H9 (cell line): ENCODE measurements around the gene EPHB3. TPM values are rescaled to one million over a fixed set of nuclear protein-coding genes. Genes with fewer than 3 reads are reported as not detected.
A peak's percentile ranks its signal among the peaks of the same experiment; 100 is the strongest.

ENCODE experiments used
- DNase-seq: peaks from one replicate; pipeline ENCODE4 v3.0.0-alpha.2; 2017
- H2AFZ ChIP-seq: one replicate; pipeline ENCODE4 v1.6.1; 2013; ENCODE audit warnings: mild to moderate bottlenecking, low read length, control low read depth, moderate library complexity
- H2AK5ac ChIP-seq: 2 replicates; pipeline ENCODE4 v1.6.1; 2013; ENCODE audit warnings: low read length, control low read depth, mixed read lengths; ENCODE audit not compliant: insufficient read length
- H2BK120ac ChIP-seq: one replicate; pipeline ENCODE4 v1.6.1; 2013; ENCODE audit warnings: low read depth, mild to moderate bottlenecking, low read length, control low read depth, inconsistent platforms; ENCODE audit not compliant: poor library complexity, severe bottlenecking
- H2BK12ac ChIP-seq: 2 replicates; pipeline ENCODE4 v1.6.1; 2013; ENCODE audit warnings: low read length, control low read depth, mixed read lengths, low read depth; ENCODE audit not compliant: insufficient read length
- H2BK15ac ChIP-seq: 2 replicates; pipeline ENCODE4 v1.6.1; 2013; ENCODE audit warnings: low read depth, low read length, control low read depth
- H2BK20ac ChIP-seq: one replicate; pipeline ENCODE4 v1.6.1; 2013; ENCODE audit warnings: low read depth, mild to moderate bottlenecking, low read length, control low read depth, inconsistent platforms; ENCODE audit not compliant: poor library complexity, severe bottlenecking
- H2BK5ac ChIP-seq: 2 replicates; pipeline ENCODE4 v1.6.1; 2013; ENCODE audit warnings: low read length, control low read depth, mixed read lengths; ENCODE audit not compliant: insufficient read length
- H3K14ac ChIP-seq: 2 replicates; pipeline ENCODE4 v1.6.1; 2013; ENCODE audit warnings: low read length, control low read depth; ENCODE audit not compliant: insufficient read depth
- H3K18ac ChIP-seq: 2 replicates; pipeline ENCODE4 v1.6.1; 2013; ENCODE audit warnings: low read depth, mild to moderate bottlenecking, mixed read lengths, low read length, control low read depth; ENCODE audit not compliant: insufficient read length
- H3K23ac ChIP-seq: 2 replicates; pipeline ENCODE4 v1.6.1; 2013; ENCODE audit warnings: low read length, control low read depth, mixed read lengths, low read depth; ENCODE audit not compliant: insufficient read length
- H3K23me2 ChIP-seq: 2 replicates; pipeline ENCODE4 v1.6.1; 2013; ENCODE audit warnings: low read depth, mild to moderate bottlenecking, mixed read lengths, low read length, control low read depth; ENCODE audit not compliant: insufficient read length, poor library complexity, severe bottlenecking
- H3K27ac ChIP-seq: 2 replicates; pipeline ENCODE4 v1.5.1; 2013; ENCODE audit warnings: low read length, control low read depth, mixed read lengths, low read depth; ENCODE audit not compliant: insufficient read length
- H3K27me3 ChIP-seq: 2 replicates; pipeline ENCODE4 v1.6.1; 2013; ENCODE audit warnings: low read length, control low read depth, inconsistent platforms; ENCODE audit not compliant: insufficient read depth
- H3K4ac ChIP-seq: 2 replicates; pipeline ENCODE4 v1.6.1; 2013; ENCODE audit warnings: low read depth, mild to moderate bottlenecking, control low read depth, inconsistent platforms, low read length, moderate library complexity
- H3K4me1 ChIP-seq: 2 replicates; pipeline ENCODE4 v1.6.1; 2013; ENCODE audit warnings: low read length, control low read depth, inconsistent platforms; ENCODE audit not compliant: insufficient read depth
- H3K4me2 ChIP-seq: 2 replicates; pipeline ENCODE4 v1.6.1; 2013; ENCODE audit warnings: low read length, control low read depth, mixed read lengths; ENCODE audit not compliant: insufficient read length, insufficient read depth
- H3K56ac ChIP-seq: 2 replicates; pipeline ENCODE4 v1.6.1; 2013; ENCODE audit warnings: low read depth, mild to moderate bottlenecking, mixed read lengths, low read length, control low read depth; ENCODE audit not compliant: insufficient read length
- H3K79me1 ChIP-seq: 2 replicates; pipeline ENCODE4 v1.6.1; 2013; ENCODE audit warnings: low read depth, mild to moderate bottlenecking, moderate library complexity, low read length, control low read depth, inconsistent platforms; ENCODE audit not compliant: insufficient read depth, poor library complexity, severe bottlenecking
- H3K79me2 ChIP-seq: 2 replicates; pipeline ENCODE4 v1.6.1; 2013; ENCODE audit warnings: low read length, control low read depth, inconsistent platforms; ENCODE audit not compliant: insufficient read depth
- H3K9ac ChIP-seq: 2 replicates; pipeline ENCODE4 v1.6.1; 2013; ENCODE audit warnings: low read length, control low read depth, mixed read lengths; ENCODE audit not compliant: insufficient read length; ENCODE audit errors: extremely low read depth
- H3K9me3 ChIP-seq: one replicate; pipeline ENCODE4 v1.6.1; 2013; ENCODE audit warnings: low read depth, low read length, inconsistent platforms; ENCODE audit not compliant: control insufficient read depth
- H3T11ph ChIP-seq: one replicate; pipeline ENCODE4 v1.6.1; 2013; ENCODE audit warnings: mild to moderate bottlenecking, low read length, control low read depth, inconsistent platforms
- H4K20me1 ChIP-seq: one replicate; pipeline ENCODE4 v1.6.1; 2013; ENCODE audit not compliant: control insufficient read depth, insufficient read length, insufficient read depth
- H4K5ac ChIP-seq: 2 replicates; pipeline ENCODE4 v1.6.1; 2013; ENCODE audit warnings: low read depth, mild to moderate bottlenecking, mixed read lengths, low read length, control low read depth; ENCODE audit not compliant: insufficient read length
- H4K8ac ChIP-seq: replicated peaks from 2 replicates; pipeline ENCODE4 v1.6.1; 2013; ENCODE audit warnings: low read length, control low read depth, mixed read lengths, low read depth; ENCODE audit not compliant: insufficient read length
- H4K91ac ChIP-seq: 2 replicates; pipeline ENCODE4 v1.6.1; 2013; ENCODE audit warnings: low read depth, mild to moderate bottlenecking, moderate library complexity, mixed read lengths, low read length, control low read depth; ENCODE audit not compliant: insufficient read length
- H3K27ac Mint-ChIP-seq, 3 experiments: 2 replicates in 2 of 3; 3 replicates in 1 of 3; pipeline ENCODE4 v1.8.0; 2020 to 2021; ENCODE audit warnings: mixed read lengths in 3 of 3, mild to moderate bottlenecking in 1 of 3, moderate library complexity in 1 of 3
- H3K27me3 Mint-ChIP-seq: 2 replicates; pipeline ENCODE4 v1.8.0; 2021; ENCODE audit warnings: low read depth, mild to moderate bottlenecking, moderate library complexity, mixed read lengths
- H3K36me3 Mint-ChIP-seq, 3 experiments: 2 replicates in 2 of 3; 3 replicates in 1 of 3; pipeline ENCODE4 v1.8.0; 2020 to 2021; ENCODE audit warnings: low read depth in 3 of 3, mixed read lengths in 3 of 3; ENCODE audit not compliant: insufficient read depth in 1 of 3
- H3K4me1 Mint-ChIP-seq, 2 experiments: 2 replicates each; pipeline ENCODE4 v1.8.0; 2020; ENCODE audit warnings: mixed read lengths in 2 of 2
- H3K4me3 Mint-ChIP-seq, 2 experiments: 2 replicates in 1 of 2; 3 replicates in 1 of 2; pipeline ENCODE4 v1.8.0; 2020 to 2021; ENCODE audit warnings: mild to moderate bottlenecking in 2 of 2, mixed read lengths in 2 of 2, moderate library complexity in 1 of 2
- H3K9me3 Mint-ChIP-seq, 2 experiments: 2 replicates in 1 of 2; 3 replicates in 1 of 2; pipeline ENCODE4 v1.8.0; 2020; ENCODE audit warnings: mild to moderate bottlenecking in 2 of 2, mixed read lengths in 2 of 2, moderate library complexity in 1 of 2
- WGBS: extraction: QIAGEN DNeasy Blood & Tissue Kit; methylation state at CpG from one replicate; pipeline ENCODE4 v1.1.7; 2013; ENCODE audit warnings: missing lambda C conversion rate, low lambda C conversion rate, mixed read lengths; ENCODE audit not compliant: insufficient read length; ENCODE audit errors: extremely low coverage; 5-methylcytosine and 5-hydroxymethylcytosine counted together
- total RNA-seq: library from RNA; stranded (reverse); gene quantifications from 2 replicates; pipeline ENCODE4 v1.2.1, GENCODE V29; 2021
- TF ChIP-seq, protein P1 (sequence below): fragments of 200-600 bp; sonication (generic); conservative IDR thresholded peaks from 3 replicates; pipeline ENCODE4 v1.8.0; 2021; ENCODE audit warnings: antibody characterized with exemption, mild to moderate bottlenecking

EPHB3 gene
- total RNA-seq, 1 experiment from 2014 or later, result 1.0 TPM

DNA sequence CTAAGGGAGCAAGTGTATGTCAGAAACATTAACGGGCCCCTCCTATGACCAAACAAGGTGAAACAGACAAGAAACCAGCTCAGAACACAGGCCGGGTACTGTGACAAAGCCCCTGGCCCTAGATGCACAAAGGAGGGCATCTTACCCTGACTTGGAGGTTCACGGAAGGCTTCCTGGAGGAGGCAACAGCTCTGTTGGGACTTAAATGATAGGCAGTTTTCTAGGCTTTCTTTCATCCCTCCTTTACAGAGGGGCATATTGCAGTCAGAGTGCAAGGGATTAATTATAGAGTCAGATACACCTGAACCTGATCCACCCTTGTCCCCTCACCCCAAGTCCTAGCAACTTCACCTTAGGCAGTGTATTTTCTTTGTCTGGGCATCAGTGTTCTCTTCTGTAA lies 8.4 kb downstream of the EPHB3 start:
- no peak overlapping the region for H3T11ph ChIP-seq
- H3K4ac ChIP-seq, result no peak overlapping the region
- no peak overlapping the region for H3K14ac ChIP-seq
- no peak overlapping the region for H3K27ac Mint-ChIP-seq
- peaks cover 5% of the 10 kb centered on the region; the same call in 1 of the 2 replicates for H3K4me1 ChIP-seq
- H3K36me3 Mint-ChIP-seq, result no peaks in the 10 kb centered on the region; a peak in 1 of 7 replicates
- H3K27ac ChIP-seq, result no peak overlapping the region
- peaks cover 0 to 2% of the 10 kb centered on the region in 2 experiments; a peak in 3 of 5 replicates for H3K9me3 Mint-ChIP-seq
- H2BK20ac ChIP-seq, result no peak overlapping the region
- H4K5ac ChIP-seq, result no peak overlapping the region
- no peak overlapping the region for H3K4me2 ChIP-seq
- peaks cover 87% of the 10 kb centered on the region for H3K27me3 Mint-ChIP-seq
- H2BK120ac ChIP-seq, result no peak overlapping the region
- no peak overlapping the region for H2BK15ac ChIP-seq
- no CpG with 5 or more reads among the region's 3 CpGs for WGBS
- H2AFZ ChIP-seq, result no peak overlapping the region
- no peaks in the 10 kb centered on the region for H4K20me1 ChIP-seq
- no peak overlapping the region for H2AK5ac ChIP-seq
- H3K4me3 Mint-ChIP-seq, result peak overlapping the region; percentile 66 to 89; a peak in 3 of 5 replicates
- peaks cover 56% of the 10 kb centered on the region for H3K27me3 ChIP-seq
- no peak overlapping the region for H3K18ac ChIP-seq
- peaks cover 9% of the 10 kb centered on the region for H3K23me2 ChIP-seq
- H2BK5ac ChIP-seq, result no peak overlapping the region
- H4K91ac ChIP-seq, result no peak overlapping the region
- no peak overlapping the region for H4K8ac ChIP-seq
- H3K56ac ChIP-seq, result no peak overlapping the region
- peaks cover 43 to 63% of the 10 kb centered on the region in 2 experiments for H3K4me1 Mint-ChIP-seq
- H3K23ac ChIP-seq, result no peak overlapping the region
- TF ChIP-seq, protein P1, sequence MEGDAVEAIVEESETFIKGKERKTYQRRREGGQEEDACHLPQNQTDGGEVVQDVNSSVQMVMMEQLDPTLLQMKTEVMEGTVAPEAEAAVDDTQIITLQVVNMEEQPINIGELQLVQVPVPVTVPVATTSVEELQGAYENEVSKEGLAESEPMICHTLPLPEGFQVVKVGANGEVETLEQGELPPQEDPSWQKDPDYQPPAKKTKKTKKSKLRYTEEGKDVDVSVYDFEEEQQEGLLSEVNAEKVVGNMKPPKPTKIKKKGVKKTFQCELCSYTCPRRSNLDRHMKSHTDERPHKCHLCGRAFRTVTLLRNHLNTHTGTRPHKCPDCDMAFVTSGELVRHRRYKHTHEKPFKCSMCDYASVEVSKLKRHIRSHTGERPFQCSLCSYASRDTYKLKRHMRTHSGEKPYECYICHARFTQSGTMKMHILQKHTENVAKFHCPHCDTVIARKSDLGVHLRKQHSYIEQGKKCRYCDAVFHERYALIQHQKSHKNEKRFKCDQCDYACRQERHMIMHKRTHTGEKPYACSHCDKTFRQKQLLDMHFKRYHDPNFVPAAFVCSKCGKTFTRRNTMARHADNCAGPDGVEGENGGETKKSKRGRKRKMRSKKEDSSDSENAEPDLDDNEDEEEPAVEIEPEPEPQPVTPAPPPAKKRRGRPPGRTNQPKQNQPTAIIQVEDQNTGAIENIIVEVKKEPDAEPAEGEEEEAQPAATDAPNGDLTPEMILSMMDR, result no peak
- no peak overlapping the region for H2BK12ac ChIP-seq
- no peaks in the 10 kb centered on the region for H3K9me3 ChIP-seq
- no peaks in the 10 kb centered on the region for H3K79me1 ChIP-seq
- no peak overlapping the region for H3K9ac ChIP-seq
- H3K79me2 ChIP-seq, result no peaks in the 10 kb centered on the region
- DNase-seq, result no peak
